ENCODE measurements around the gene NBAS.
"Not testable (repeated sequence)": the region's sequence is repeated elsewhere in the genome, so short reads cannot be mapped to it uniquely, and the experiment has no call there.

The NBAS gene

GRCh38 chr2:15262792-15263191 is 298.3 kb downstream of the NBAS start:
- DNase-seq (ENCODE audit: low spot score): no peak

- no peak for DNase-seq (ENCODE audit: low spot score)
Measured at GRCh38 chr2:15260835-15261234, 300.3 kb downstream of the NBAS start.

- no peak for DNase-seq (ENCODE audit: low spot score)
Measured at GRCh38 chr2:15260196-15260595, 300.9 kb downstream of the NBAS start.

GRCh38 chr2:15259356-15259756 is 301.8 kb downstream of the NBAS start:
- DNase-seq (ENCODE audit: low spot score): no peak

- not testable (repeated sequence) for DNase-seq (ENCODE audit: low spot score)
Measured at GRCh38 chr2:15258385-15258784, 302.7 kb downstream of the NBAS start.

GRCh38 chr2:15253835-15254286 is 307.3 kb downstream of the NBAS start:
- DNase-seq (ENCODE audit: low spot score): no peak

GRCh38 chr2:15253247-15253646 is 307.9 kb downstream of the NBAS start:
- DNase-seq (ENCODE audit: low spot score): no peak

- DNase-seq (ENCODE audit: low spot score): no peak
Measured at GRCh38 chr2:15251753-15252152, 309.4 kb downstream of the NBAS start.

- DNase-seq (ENCODE audit: low spot score): not testable (repeated sequence)
Measured at GRCh38 chr2:15250946-15251345, 310.2 kb downstream of the NBAS start.

- DNase-seq (ENCODE audit: low spot score): no peak
Measured at GRCh38 chr2:15246870-15247269, 314.3 kb downstream of the NBAS start.

- no peak for DNase-seq (ENCODE audit: low spot score)
Measured at GRCh38 chr2:15243762-15244161, 317.4 kb downstream of the NBAS start.

GRCh38 chr2:15242936-15243461 is 318.1 kb downstream of the NBAS start:
- no peak for DNase-seq (ENCODE audit: low spot score)

- DNase-seq (ENCODE audit: low spot score): no peak
Measured at GRCh38 chr2:15241929-15242328, 319.2 kb downstream of the NBAS start.

GRCh38 chr2:15241201-15241600 is 319.9 kb downstream of the NBAS start:
- DNase-seq (ENCODE audit: low spot score): no peak

- DNase-seq (ENCODE audit: low spot score): no peak
Measured at GRCh38 chr2:15238028-15238427, 323.1 kb downstream of the NBAS start.

GRCh38 chr2:15230599-15231192 is 330.4 kb downstream of the NBAS start:
- DNase-seq (ENCODE audit: low spot score): no peak

- no peak for DNase-seq (ENCODE audit: low spot score)
Measured at GRCh38 chr2:15226661-15227060, 334.5 kb downstream of the NBAS start.

GRCh38 chr2:15225131-15225530 is 336.0 kb downstream of the NBAS start:
- DNase-seq (ENCODE audit: low spot score): no peak

GRCh38 chr2:15224641-15225040 is 336.5 kb downstream of the NBAS start:
- DNase-seq (ENCODE audit: low spot score): no peak

- no peak for DNase-seq (ENCODE audit: low spot score)
Measured at GRCh38 chr2:15223887-15224286, 337.2 kb downstream of the NBAS start.

GRCh38 chr2:15222856-15223255 is 338.3 kb downstream of the NBAS start:
- DNase-seq (ENCODE audit: low spot score): no peak

GRCh38 chr2:15220603-15221002 is 340.5 kb downstream of the NBAS start:
- DNase-seq (ENCODE audit: low spot score): no peak

GRCh38 chr2:15218423-15219086 is 342.6 kb downstream of the NBAS start:
- DNase-seq (ENCODE audit: low spot score): no peak

GRCh38 chr2:15212249-15212648 is 348.9 kb downstream of the NBAS start:
- DNase-seq (ENCODE audit: low spot score): no peak
